Stimulated activated CD4-positive, alpha-beta T cell treated with anti-CD3 and anti-CD28 coated beads, TNF-alpha, amount 100 ng/mL, for 24 hours (primary cell): ENCODE data around the gene MYDGF.

Source experiments
- DNase-seq, 3 experiments: peaks; one replicate each; pipeline ENCODE4 v3.0.0-alpha.2; 2020; ENCODE audit warnings: low read depth in 3 of 3

MYDGF gene

GRCh38 chr19:4641132-4641531 lies 29.0 kb downstream of the MYDGF start:
- no peak for DNase-seq

- no peak for DNase-seq
Observed at GRCh38 chr19:4640247-4641000, 29.7 kb downstream of the MYDGF start.

DNA sequence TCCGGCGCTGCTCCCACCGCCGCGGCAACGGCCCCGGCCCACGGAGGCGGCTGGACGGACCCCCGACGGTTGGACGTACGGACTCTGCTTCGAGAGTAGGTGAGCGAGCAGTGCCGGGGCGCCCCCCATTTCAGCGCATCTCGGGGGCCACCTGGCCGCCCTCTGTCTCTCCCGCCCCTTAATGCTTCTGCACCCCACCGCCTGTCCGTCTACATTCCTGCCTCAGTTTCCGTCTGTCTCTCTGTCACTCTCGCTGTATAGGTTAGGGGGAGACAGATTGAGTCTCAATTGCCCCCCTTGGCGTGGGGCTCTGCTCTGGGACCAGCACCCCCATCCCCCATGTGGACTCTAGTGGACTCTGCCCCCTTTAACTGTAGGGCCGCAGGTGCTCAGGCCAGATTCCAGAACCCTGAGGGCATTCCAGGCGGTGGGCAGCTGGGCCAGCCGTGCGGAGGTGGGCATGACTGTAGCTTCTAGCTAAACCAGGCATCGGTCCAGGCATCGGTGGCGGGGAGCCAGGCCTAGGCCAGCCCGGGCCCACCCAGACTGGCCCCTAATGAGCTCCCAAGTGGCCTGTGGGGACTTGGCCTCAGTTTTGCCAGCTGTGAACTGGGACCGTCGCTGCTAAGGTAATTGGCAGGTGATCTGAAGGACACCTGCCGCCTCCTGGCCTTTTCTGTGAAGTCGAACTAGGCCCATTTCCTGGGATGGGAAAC lies 30.5 kb downstream of the MYDGF start:
- DNase-seq = no peak

DNA sequence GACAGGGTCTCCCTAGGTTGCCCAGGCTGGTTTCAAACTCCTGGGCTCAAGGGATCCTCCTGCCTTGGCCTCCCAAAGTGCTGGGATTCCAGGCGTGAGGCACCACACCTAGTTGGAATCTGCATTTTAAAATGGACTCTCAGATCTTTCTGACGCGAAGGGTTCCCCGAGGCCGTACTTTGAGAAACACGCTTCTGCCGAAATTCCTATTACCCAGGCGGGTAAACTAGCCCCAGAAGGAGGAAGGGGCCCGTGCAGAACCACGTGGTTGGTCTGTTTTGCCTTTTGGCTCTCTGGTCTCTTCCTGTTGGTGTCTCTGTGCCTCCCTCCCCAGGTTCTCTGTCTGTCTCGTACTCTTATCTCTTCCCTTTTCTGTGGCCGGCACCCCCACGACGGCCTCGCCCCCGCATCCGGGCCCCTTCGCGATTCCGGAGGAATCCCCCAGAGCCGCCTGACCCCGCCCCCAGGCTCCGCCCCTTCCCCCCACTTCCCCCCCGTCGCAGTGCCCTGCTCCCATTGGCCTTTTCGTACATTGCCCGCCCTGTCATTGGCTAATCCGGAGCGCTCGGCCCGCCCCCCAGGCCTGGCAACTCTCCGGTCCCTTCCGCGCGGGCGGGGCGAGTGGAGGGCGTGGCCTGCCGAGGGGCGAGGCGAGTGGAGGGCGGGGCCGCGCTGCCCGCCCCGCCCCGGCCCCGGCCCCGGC lies 31.2 kb downstream of the MYDGF start, which contains the start of gene TNFAIP8L1:
Gene TNFAIP8L1, plus strand, starts transcription at position 689 of the 703 bp plus-strand sequence. CDS start 12,354 bp downstream, outside the sequence.
- peak; percentile 98 to 99 (median 98) for DNase-seq

GRCh38 chr19:4638317-4638716 lies 31.8 kb downstream of the MYDGF start:
- DNase-seq = no peak

DNA sequence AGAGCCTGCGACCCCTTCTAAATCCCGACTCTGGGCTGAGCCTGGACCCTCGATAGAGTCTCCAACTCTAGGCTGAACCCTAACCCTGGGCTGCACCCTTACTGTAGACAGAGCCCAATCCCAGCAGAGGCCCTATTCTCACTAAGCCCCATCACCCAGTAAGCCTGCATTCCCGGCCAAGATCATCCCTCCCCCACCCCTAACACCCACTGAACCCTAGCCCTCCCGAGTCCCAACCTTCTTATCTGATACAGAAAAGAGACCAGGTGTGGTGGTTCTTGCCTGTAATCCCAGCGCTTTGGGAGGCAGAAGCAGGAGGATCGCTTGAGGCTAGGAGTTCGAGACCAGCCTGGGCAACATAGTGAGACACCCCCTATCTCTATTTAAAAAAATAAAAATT lies 33.4 kb downstream of the MYDGF start:
- DNase-seq = no peak

DNA sequence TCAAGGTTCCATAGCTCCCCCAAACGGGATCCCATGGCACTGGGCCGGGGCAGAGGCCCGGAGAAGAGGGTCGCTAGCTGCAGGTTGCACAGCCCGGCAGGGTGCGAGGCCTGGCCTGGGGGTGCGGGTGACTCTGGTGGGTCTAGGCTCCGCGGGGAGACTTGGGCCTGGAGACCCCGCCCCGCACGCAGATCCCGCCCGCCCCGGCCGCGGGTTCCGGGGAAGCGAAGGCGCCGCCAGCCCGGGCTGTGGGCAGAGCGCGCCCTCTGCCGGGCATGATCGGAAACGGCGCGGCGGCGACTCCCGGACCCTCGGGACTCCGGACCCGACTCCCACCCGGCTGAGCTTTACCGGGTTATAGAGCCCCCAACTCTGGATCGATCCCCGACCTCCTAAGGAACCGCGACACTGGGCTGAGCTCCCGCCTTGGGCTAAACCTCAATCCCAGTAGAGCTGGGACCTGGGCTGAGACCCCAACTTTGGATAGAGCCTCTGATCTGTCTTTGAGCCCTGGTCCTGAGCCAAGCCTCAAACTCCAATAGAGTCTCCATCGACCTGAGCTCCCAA lies 33.9 kb downstream of the MYDGF start:
- DNase-seq = peak; percentile 54 to 75 (median 54)

GRCh38 chr19:4635754-4636116 lies 34.4 kb downstream of the MYDGF start:
- no peak for DNase-seq

GRCh38 chr19:4633140-4633967 lies 36.8 kb downstream of the MYDGF start:
- DNase-seq = peak in 1 of 3 experiments; percentile 40

GRCh38 chr19:4624733-4625362 lies 45.3 kb downstream of the MYDGF start:
- no peak for DNase-seq

DNA sequence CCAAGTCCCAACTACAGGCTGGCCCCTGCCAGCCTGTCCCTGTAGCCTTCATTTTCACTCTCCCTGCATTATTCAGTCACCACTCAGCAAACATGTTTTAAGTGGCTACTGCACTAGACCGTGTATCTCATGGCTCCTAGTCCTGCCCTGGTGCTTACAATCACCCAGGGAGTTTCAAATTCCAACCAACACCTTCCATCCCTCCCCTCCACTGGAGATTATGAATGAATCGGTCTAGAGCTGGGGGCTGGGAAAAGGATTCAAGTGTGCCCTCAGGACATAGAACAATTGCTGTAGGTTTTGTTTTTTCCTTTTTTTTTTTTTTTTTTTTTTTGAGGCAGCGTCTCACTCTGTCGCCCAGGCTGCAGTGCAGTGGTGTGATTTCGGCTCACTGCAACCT lies 45.8 kb downstream of the MYDGF start:
- DNase-seq = no peak

DNA sequence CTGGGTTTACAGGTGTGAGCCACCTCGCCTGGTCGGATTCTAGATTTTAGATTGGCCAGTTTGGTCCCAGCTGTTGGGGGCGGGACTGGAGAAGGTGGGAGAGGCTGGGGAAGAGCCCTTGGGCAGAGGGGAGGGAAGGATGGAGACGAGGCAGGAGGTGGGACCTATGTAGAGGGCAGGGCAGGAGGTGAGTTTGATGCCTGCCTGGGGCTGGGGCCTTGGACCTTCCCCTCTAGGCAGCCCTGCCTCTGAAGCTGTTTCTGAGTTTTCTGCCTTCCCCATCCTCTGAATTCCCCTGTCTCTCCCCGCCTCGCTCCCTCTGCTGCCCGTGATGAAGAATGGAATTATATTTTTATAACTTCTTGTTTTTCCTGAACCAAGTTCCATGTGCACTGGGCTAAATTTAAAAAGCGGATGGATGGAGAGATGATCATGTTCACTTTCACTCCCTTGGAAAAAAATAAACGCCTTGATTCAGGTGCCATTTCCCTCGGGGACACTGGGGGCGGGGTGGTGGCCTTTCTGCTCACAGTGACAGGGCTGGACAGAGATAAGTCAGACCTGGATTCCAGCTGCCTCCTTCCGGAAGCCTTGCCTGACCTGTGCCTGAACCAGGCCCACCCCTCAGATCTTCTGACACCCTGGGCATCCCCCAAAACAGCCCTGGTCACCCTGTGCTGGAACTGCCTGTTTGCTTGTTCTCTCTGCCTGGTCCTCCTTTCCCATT lies 47.3 kb downstream of the MYDGF start:
- DNase-seq = no peak

- no peak for DNase-seq
Observed at GRCh38 chr19:4620675-4621074, 49.5 kb downstream of the MYDGF start.

GRCh38 chr19:4619668-4620294 lies 50.4 kb downstream of the MYDGF start:
- no peak for DNase-seq

DNA sequence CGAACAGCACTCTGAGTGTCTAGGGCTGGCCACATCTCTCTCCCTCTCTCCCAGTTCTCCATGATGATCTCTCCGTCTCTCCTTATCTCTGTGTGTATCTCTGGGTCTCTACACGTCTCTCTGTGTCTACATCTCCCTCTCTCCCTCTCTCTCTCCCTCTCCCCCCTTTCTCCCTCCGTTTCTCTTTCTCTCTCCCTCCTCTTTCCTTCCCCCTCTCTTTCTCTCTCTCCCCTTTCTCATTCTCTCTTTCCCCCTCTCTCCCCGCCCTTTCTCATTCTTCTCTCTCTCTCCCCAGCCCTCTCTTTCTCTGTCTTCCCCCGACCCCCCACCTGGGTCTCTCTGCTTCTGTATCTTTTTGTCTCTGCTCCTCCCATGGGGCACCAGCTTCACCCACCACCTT lies 52.1 kb downstream of the MYDGF start:
- no peak for DNase-seq

DNA sequence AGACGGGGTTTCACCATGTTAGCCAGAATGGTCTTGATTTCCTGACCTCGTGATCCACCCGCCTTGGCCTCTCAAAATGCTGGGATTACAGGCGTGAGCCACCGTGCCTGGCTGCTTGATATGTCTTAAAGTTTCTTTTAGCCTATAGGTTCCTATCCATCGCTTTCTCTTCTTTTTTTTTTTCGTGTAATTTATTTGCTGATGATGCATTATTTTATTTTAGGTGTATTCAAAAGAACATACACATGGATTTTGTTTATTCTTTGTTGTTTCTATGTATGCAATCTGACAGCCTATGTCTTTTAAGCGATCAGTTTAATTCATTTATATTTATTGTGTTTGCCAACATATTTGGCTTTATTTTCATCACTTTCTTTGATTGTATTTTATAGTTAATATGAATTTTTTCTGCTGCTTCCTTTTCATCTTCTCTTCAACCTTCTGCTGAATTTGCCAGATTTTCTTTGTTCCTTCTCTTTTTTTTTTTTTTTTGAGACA lies 56.8 kb downstream of the MYDGF start:
- no peak for DNase-seq

GRCh38 chr19:4609878-4610511 lies 60.1 kb downstream of the MYDGF start:
- no peak for DNase-seq
